Measurements from ENCODE around the gene ZNF343. TPM values are rescaled to one million over a fixed set of nuclear protein-coding genes. Genes with fewer than 3 reads are reported as not detected.

ZNF343 gene
- total and polyA plus RNA-seq, 2 of the 8 experiments (the other 6 are each of a cell fraction or from before 2014, with no cell fraction given): 1.8 to 5.0 TPM

GRCh38 chr20:2508631-2509467 is at the start of gene ZNF343 (continued):
- TF ChIP-seq KDM1A (IDR thresholded peaks at IDR 0.05; ENCODE audit: borderline replicate concordance, low read length) (no peak), SIX5 (IDR thresholded peaks at IDR 0.05; ENCODE audit: low read depth, low read length) (peak; percentile 85), BCL11A (IDR thresholded peaks at IDR 0.05; ENCODE audit: low read depth in 2 of 2, low read length in 2 of 2) (no peak), MAFK (IDR thresholded peaks at IDR 0.05; ENCODE audit: low read depth, low read length) (no peak), BRCA1 (IDR thresholded peaks at IDR 0.05; ENCODE audit: low read depth, low read length) (no peak), ATF3 (IDR thresholded peaks at IDR 0.05; ENCODE audit: insufficient read depth, low read depth, low read length) (no peak), SUZ12 (IDR thresholded peaks at IDR 0.05; ENCODE audit: low read length) (no peak), CREB1 (IDR thresholded peaks at IDR 0.05) (no peak), HDAC6 (IDR thresholded peaks at IDR 0.05; ENCODE audit: low read depth, low read length) (no peak), RBBP5 (IDR thresholded peaks at IDR 0.05; ENCODE audit: borderline replicate concordance, low read depth, low read length) (no peak), SRF (IDR thresholded peaks at IDR 0.05; ENCODE audit: low read depth, low read length) (no peak), CHD2 (IDR thresholded peaks at IDR 0.05; ENCODE audit: low read length) (no peak), ATF2 (IDR thresholded peaks at IDR 0.05; ENCODE audit: low read length) (no peak), EZH2 (IDR thresholded peaks at IDR 0.05; ENCODE audit: low read depth, low read length, severe bottlenecking) (no peak), JUN (IDR thresholded peaks at IDR 0.05; ENCODE audit: low read depth, low read length) (no peak), FOSL1 (IDR thresholded peaks at IDR 0.05; ENCODE audit: insufficient read depth, low read depth, low read length) (no peak), KDM5A (IDR thresholded peaks at IDR 0.05; ENCODE audit: low read length) (no peak), RNF2 (IDR thresholded peaks at IDR 0.05; ENCODE audit: borderline replicate concordance, low read depth, low read length, missing control alignments, poor library complexity, severe bottlenecking) (no peak), SIN3A (conservative IDR thresholded peaks at IDR 0.05 in 1 of 2, IDR thresholded peaks at IDR 0.05 in 1 of 2; ENCODE audit: low read depth in 1 of 2, low read length in 2 of 2) (peak in 1 of 2 experiments; percentile 79; a peak in 2 of 4 replicates), SP1 (IDR thresholded peaks at IDR 0.05; ENCODE audit: low read depth, low read length) (no peak), POLR2AphosphoS5 (IDR thresholded peaks at IDR 0.05; ENCODE audit: low read depth, low read length) (no peak), MAX (IDR thresholded peaks at IDR 0.05) (peak; percentile 21; the same call in 1 of the 2 replicates)

Data from H1 (cell line).